Measurements from ENCODE around the gene SPNS3.
A peak's percentile ranks its signal among the peaks of the same experiment; 100 is the strongest.

The SPNS3 gene, protein sequence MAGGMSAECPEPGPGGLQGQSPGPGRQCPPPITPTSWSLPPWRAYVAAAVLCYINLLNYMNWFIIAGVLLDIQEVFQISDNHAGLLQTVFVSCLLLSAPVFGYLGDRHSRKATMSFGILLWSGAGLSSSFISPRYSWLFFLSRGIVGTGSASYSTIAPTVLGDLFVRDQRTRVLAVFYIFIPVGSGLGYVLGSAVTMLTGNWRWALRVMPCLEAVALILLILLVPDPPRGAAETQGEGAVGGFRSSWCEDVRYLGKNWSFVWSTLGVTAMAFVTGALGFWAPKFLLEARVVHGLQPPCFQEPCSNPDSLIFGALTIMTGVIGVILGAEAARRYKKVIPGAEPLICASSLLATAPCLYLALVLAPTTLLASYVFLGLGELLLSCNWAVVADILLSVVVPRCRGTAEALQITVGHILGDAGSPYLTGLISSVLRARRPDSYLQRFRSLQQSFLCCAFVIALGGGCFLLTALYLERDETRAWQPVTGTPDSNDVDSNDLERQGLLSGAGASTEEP

DNA sequence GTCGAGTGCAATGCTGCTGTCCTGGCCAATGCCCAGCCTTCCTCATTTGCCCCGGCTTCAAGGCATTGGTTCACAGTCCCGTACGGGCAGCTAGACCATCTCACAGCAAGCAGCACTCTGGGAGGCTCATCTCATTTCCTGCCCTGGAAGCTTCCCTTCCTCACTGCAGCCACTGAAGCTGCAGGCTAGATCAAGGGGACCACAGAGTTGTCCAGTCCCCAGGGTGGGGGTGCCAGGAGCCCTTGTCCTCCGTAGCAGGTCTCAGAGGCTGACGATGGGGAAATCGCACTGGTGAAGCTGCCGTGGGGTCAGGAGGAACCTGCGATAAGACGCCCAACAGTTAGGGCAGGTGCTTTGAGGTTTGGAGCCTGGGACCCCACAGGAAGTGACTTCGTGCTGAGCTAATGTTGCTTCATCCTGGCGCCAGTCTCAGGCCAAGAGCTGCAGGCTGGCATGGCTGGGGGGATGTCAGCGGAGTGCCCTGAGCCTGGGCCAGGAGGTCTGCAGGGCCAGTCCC, at the start of gene SPNS3:
Gene SPNS3 (plus strand): TSS at position 426 of the 517 bp plus-strand sequence. CDS start 28 bp downstream, at position 454.
- DNase-seq = no peak

DNA sequence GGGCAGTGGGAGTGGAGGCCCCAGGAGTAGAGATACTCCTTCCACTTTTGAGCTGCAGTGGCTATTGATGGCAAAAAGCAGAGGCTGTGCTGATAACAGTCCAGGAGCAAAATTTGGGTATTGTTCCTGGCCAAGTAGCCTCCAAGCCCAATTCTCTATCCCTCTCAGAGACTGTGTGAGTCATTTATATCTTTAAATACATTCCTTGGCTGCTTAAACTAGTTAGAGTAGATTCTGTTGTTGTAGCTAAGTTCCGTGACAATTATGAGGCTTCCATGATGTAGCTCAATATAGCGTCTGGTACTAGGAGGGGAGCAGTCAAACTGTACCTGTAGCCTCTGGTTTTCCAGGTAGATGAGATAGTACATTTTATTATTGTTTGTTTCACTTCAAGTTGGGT, 47.3 kb upstream of the SPNS3 start:
- no peak for DNase-seq

DNA sequence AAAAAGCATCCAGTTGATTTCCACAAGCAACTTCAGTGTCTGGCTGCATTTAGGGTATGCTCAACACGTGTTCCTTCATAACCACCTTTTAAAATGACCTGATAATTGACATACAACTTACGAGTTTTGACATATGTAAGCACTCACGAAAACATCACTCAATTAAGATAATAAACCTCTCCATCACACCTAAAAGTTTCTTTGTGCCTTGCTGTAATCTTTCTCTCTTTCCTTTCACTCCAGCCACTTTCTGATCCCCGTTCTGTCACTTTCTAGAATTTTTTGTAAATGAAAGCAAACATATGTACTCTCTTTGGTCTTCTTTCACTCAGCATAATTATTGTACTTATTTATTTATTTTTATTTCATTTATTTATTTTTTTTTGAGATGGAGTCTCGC, 46.6 kb upstream of the SPNS3 start:
- DNase-seq = no peak

DNA sequence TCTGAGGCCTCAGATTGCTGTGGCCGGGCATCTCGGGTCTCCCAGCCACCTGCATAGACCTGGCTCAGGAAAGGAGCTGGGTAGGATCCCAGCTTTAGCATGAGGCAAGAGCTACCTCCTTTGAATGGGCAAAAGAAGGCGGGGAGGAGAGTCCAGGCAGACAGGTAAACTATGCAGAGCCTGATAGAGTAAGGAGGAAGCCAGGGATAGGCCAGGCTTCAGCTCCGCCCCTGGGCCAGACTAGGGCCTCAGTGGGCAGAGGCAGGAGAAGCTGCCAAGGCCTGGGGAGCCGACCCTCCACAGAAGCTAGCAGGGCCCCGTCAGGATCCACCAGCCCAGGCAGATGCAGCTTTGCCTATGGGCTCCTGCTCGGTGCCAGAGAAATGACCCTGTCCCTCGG, 44.7 kb upstream of the SPNS3 start:
- no peak for DNase-seq

DNA sequence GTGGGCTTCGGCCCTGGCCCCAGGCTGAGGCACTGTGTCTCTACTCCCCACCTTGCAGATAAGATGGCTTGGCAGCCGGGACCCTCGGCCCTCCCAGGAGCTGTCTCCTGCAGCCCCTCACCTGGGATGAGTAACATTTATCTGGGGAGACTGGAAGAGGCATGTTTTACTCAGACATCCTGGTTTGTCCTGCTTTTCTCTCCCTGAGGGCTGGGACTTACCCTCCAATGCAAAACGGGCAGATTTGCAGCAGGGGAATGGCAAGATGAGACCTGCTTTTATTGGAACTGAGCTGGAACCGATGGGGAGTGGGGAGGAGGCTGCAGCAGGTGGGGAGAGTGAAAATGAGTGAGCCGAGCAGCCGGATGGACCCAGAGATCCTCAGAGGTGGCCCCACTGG, 39.9 kb upstream of the SPNS3 start:
- no peak for DNase-seq

DNA sequence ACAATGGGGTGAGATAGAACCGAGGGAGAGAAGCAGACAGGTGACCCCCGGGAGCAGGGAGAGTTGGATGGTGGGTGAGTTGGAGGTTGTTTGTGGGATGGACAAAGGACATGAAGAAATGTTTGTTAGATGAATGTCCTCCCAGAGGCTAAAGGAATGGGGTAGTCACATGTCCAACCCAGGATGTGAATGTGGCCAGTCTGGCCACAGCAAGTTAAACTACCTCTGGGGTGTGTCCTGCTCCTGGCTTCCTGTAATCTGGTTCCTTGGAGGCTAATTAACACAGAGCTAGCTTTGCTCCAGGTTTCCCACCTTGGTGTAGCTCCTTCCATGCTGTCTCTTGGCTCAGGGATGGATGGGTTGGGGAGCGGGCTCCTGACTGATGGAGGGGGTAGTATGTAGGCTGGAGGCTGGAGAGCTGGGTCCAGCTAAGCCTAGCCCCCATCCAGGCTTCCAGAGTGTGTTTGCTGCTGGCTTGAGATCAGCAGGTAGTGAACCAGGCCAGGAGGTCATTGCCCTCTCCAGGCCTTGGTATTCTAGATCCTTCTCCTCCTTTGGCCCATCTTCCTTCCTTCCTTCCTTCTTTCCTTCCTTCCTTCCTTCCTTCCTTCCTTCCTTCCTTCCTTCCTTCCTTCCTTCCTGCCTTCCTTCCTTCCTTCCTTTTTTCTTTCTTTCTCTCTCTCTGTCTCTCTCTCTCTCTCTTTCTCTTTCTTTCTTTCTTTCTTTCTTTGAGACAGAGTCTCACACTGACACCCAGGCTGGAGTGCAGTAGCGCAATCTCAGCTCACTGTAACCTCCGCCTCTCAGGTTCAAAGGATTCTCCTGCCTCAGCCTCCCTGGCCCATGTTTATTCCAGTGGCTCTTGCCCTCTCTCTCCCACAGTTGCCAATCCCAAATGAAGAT, 39.3 kb upstream of the SPNS3 start:
- no peak for DNase-seq

DNA sequence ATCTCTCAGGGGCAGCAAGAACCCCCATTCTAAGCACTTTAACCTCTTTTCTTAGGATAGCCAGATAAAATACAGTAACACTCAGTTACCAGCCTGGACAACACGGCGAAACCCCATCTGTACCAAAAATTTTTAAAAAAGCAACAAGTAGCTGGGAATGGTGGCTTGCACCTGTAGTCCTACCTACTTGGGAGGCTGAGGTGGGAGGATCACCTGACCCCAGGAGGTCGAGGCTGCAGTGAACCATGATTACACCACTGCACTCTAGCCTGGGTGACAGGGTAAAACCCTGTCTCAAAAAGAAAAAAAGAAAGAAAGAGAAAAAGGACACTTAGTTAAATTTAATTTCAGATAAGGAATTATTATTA, 38.6 kb upstream of the SPNS3 start:
- DNase-seq = no peak

DNA sequence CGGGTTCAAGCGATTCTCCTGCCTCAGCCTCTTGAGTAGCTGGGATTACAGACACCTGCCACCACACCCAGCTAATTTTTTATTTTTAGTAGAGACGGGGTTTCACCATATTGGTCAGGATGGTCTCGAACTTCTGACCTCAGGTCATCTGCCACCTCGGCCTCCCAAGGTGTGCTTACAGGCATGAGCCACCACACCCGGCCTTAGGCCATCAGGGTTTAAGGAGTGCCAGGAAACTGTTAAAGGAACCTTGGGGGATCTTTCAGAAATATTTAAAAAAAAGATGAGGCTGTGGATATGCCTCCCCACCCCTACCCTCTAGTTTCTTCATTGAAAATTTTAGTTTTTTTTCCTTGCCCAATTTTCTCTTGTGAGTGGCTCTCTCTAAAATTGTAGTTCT, 35.9 kb upstream of the SPNS3 start:
- DNase-seq = no peak

DNA sequence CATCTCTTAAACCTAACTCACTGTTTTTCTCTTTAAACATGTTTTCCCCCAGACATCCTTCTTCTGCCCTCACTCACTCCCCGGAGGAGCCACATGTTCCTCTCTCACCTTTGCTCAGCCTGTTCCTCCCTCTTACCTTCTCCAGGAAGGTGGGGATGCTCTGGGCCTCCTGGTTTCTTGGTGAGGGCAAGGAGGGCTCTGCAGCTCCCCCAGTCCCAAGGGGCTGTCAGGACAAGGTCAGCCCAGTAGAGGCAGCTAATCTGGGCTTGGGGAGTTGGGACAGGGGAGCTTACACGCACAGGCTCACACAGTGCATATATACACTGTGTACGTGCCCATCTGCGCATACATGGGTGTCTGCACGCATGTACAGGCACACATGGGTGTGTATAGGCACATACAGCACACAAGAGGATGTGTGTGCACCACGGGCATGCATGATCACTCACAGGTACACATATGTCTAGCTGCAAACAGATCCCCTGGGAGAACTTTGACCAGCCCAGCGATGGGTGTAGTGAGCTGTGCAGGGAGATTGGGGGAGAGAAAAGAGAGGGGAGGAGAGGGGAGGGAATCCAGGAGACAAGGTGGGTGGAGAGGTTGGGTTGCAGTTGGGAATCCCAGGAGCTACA, 28.6 kb upstream of the SPNS3 start:
- no peak for DNase-seq

DNA sequence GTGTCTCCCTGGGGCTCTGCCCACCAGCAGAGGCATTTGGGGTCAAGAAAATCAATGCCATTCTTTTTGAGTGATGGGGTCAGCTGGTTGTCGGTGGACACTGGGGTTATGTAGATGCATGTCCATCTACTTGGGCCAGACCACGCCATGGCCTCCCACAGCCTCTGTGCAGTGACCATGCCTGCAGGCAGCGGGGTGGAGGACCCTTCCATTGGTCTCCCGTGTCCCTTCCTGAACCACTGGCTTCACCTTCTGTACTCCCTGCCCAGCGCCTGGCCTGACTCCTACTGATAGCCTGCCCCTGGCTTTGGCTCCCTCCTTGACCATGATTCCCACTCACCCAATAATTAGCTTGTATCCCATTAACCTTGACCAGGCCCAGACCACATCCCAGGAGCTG, 28.0 kb upstream of the SPNS3 start:
- no peak for DNase-seq

DNA sequence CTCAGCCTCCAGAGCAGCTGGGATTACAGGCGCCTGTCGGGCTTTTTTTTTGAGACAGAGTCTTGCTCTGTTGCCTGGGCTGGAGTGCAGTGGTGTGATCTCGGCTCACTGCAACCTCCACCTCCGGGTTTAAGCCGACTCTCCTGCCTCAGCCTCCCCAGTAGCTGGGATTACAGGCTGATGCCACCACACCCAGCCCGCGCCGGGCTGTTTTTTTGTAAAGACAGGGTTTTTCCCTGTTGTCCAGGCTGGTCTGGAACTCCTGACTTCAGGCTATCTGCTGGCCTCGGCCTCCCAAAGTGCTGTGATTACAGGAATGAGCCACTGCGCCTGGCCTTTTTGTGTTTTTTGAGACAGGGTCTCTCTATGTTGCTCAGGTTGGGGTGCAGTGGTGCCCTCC, 27.4 kb upstream of the SPNS3 start:
- DNase-seq = no peak

DNA sequence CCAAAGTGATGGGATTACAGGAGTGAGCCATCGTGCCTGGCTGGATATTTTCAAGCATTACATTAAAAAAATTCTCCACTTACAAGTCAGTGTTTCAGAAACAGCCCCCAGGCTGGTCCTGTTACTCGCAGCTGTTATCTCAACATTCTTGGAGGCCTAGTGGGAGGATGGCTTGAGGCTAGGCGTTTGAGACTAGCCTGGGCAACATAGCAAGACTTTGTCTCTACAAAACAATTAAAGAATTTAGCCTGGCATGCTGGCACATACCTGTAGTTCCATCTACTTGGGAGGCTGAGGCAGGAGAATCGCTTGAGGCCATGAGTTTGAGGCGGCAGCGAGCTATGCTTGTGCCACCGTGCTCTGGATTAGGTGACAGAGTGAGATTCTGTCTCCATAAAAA, 26.5 kb upstream of the SPNS3 start:
- no peak for DNase-seq

DNA sequence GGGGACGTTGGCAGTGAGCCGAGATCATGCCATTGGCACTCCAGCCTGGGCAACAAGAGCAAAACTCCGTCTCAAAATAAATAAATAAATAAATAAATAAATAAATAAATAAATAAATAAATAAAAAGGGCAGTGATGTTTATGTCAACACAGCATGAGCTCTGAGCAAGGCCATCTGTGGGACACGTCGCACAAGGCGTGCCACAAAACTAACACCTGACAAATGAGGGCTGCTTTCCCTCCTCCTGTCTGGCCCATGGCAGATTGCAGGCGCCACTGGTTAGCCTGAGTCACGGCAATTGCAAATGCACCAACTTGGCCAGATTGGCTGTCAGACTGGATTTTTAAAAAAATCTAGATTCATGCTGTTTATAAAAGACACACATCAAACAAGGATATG, 25.9 kb upstream of the SPNS3 start:
- DNase-seq = no peak

DNA sequence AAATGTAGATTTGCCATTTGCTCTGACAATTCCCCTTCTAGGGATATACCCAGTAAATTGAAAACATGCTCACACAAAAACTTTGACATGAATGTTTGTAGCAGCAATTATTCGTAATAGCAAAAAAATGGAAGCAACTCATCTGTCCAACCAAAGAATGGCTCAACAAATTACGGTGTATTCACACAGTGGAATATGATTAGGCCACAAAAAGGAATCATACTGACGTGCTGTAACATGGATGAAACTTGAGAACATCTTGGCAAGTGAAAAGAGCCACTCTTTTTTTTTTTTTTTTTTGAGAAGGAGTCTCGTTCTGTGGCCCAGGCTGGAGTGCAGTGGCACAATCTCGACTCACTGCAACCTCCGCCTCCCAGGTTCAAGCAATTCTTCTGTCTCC, 24.1 kb upstream of the SPNS3 start:
- DNase-seq = no peak

DNA sequence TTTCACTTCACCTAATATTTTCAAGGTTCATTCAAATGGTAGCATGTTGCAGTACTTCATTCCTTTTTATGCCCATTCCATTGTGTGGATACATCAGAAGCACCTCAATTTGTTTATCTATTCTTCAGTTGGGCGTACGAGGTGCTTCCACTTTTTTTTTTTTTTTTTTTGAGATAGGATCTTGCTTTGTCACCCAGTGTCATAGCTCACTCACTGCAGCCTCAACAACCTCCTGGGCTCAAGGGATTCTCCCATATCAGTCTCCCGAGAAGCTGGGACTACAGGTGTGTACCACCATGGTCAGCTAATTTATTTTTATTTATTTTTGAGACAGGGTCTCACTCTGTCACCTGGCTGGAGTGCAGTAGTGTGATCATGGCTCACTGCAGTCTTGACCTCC, 22.5 kb upstream of the SPNS3 start:
- DNase-seq = no peak

DNA sequence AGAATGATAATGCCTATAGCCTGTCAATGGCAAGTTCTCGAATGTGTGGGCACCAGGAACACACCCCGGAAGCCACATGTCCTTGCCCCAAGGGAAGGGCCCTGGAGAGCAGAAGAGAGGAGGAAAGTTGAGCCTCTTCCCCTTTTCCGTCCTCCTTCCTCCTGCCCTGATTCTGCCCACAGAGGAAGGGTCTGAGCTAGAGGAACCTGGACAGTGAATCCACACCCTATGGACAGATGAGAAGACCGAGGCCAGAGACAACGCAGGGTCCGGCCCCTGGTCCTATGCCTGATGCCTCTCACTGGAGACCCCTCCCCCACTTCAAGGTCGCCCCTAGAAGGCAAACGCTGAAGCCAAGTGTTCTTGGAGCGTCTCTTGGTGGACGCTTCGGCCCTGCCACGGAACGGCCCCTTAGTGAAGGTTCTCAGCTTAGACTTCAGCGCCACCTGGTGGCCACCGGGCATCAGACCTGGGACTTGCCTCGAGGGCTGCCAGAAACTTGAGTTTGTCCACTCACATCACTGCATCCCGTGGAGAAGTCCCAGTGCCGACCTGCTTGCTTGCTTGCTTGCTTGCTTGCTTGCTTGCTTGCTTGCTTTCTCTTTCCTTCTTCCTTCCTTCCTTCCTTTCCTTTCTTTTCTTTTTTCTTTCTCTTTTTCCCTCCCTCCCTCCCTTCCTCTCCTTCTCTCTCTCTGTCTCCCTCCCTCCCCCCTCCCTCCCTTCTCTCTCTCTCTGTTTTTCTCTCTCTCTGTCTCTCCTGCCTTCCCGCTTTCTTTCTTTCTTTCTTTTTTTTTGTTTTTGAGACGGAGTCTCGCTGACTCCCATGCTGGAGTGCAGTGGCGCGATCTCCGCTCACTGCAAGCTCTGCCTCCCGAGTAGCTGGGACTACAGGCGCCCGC, 20.6 kb upstream of the SPNS3 start:
- DNase-seq = peak; percentile 93

DNA sequence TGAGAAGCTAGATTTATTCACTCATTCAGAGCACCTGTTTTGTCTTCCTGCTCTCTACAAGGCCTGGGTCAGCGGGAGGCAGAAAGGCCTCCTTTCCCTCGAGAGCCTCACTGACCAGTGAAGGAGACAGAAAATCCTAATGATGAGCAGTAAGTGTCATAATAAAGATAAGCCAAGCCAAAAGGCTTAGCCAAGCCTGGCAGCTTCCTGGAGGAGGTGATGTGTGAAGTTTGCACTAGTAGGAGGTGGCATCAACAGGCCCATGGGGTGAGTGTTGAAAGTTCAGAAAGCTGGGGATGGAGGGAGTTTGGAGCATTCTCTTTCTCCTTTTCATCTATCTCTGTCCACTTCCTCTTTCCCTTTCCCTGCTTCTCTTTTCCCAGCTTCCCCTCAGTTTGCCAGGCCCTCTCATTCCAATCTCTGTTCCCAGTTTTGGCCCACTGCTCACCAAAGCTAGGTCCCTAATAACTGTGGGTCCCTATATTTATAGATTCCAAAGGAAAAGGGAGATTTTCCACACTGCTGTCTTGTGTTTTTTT, 16.5 kb upstream of the SPNS3 start:
- no peak for DNase-seq

DNA sequence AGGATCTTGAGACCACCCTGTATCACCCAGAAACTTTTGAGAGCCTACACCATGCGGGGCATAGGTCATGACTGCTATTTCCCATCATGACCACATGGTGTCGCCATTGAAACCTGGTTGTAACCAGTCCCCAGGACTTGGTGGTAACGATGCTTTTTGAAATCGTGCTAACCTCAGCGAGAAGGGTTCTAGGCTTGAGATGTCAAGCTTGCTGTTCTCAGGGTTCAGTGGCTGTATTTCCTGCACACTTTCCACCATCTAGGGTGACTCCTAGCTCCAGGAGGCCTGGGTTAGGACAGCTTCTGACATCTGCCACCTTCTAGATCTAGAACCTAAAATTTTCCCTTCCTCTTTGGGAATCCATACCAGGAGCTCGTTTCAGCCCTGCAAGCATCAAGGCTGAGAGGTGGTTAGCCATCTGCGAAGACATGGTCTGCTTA, 13.0 kb upstream of the SPNS3 start:
- DNase-seq = peak; percentile 52

DNA sequence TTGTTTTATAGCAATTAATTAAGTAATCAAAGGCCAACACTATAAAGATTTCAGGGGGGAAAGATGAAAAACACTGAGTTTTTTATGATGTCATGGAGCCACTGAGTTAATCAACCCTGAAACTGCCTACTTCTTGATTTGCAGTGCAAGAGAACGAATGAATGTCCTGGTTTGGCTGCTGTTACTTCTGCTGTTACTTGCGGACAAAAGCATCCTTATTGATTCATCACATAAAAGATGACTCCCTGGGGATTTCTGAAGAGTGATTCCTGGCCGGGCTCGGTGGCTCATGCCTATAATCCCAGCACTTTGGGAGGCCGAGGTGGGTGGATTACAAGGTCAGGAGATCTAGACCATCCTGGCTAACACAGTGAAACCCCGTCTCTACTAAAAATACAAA, 10.9 kb upstream of the SPNS3 start:
- no peak for DNase-seq

DNA sequence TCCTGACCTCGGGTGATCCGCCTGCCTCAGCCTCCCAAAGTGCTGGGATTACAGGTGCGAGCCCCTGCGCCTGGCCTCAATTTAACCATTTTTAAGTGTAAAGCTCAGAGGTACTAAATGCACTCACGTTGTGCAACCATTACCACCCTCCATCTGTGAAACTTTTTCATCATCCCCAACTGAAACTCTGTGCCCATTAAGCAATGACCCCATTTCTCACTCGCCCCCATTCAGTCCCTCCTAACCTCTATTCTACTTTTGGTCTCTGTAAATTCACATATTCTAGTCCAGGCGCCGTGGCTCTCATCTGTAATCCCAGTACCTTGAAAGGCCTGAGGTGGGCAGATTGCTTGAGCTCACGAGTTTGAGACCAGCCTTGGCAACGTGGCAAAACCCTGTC, 8.3 kb upstream of the SPNS3 start:
- no peak for DNase-seq

DNA sequence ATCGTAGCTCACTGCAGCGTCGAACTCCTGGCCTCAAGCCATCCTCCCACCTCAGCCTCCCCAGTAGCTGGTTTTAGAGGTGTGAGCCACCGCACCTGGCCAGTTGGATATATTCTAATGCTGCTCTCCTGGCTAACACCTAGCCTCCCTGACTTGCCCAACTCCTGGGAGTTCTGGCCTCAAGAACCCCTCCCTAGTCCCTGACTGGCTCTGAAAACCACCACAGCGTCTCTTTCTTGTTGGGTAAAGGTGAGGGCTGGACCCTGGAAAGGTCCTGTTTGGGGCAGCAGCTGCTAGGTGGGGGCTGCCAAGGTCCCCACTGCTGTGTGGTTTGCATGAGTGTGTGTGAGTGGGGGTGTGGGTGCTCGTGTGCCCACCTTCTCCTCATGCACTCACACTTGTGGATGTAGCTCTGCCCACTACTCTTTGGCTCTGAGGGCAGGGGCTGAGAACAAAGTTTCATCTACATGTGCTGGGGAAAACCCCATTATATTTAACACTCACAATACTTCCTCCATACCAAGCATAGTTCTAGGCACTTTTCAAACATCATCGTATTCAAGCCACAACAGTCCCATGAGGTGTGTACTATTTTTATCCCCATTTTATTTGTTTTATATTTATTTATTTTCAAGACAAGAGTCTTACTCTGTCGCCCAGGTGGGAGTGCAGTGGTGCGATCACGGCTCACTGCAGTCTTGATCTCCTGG, 7.1 kb upstream of the SPNS3 start:
- DNase-seq = no peak

Measured in right hindlimb (tissue), 1 donor.